H1 (cell line): ENCODE data around the gene CYREN. TPM values are rescaled to one million over a fixed set of nuclear protein-coding genes. Genes with fewer than 3 reads are reported as not detected.

Experiments used
- CTCF ChIA-PET: fragments of 300-600 bp; sonication (Branson Sonifier 250); formaldehyde crosslinking; loops from one replicate; lab custom pipeline; 2021; ENCODE audit not compliant: partially characterized antibody; lab: Charles Lee
- POLR2A ChIA-PET: fragments of 300-600 bp; sonication (Branson Sonifier 250); formaldehyde crosslinking; loops from one replicate; lab custom pipeline; 2021; ENCODE audit warnings: inconsistent platforms; ENCODE audit not compliant: partially characterized antibody; lab: Charles Lee
- DNase-seq, 2 experiments: peaks; one replicate each; pipeline versions ENCODE4 v3.0.0 to v3.0.0-alpha.2; 2010 to 2022; ENCODE audit warnings: low spot score in 2 of 2, low read depth in 1 of 2, mixed read lengths in 1 of 2
- FAIRE-seq: peaks from 2 replicates; lab custom pipeline; 2011; peaks lifted over from hg19 to GRCh38; lab: Jason Lieb, UNC
- H2AFZ ChIP-seq: 2 replicates; pipeline ENCODE4 v1.8.1; 2012; ENCODE audit warnings: low read length, inconsistent platforms
- H2AK5ac ChIP-seq: 2 replicates; pipeline ENCODE4 v1.6.1; 2013; ENCODE audit warnings: low read depth, low read length
- H2BK120ac ChIP-seq: replicated peaks from 2 replicates; pipeline ENCODE3; 2013; ENCODE audit warnings: low read depth, low read length, inconsistent platforms
- H2BK12ac ChIP-seq: 2 replicates; pipeline ENCODE4 v1.6.1; 2013; ENCODE audit warnings: low read depth, low read length
- H2BK15ac ChIP-seq: 2 replicates; pipeline ENCODE4 v1.6.1; 2013; ENCODE audit warnings: low read length
- H2BK20ac ChIP-seq: 2 replicates; pipeline ENCODE4 v1.6.1; 2013; ENCODE audit warnings: low read length
- H2BK5ac ChIP-seq: 2 replicates; pipeline ENCODE4 v1.6.1; 2013; ENCODE audit warnings: low read depth, low read length
- H3K14ac ChIP-seq: 2 replicates; pipeline ENCODE4 v1.6.1; 2013; ENCODE audit warnings: inconsistent platforms; ENCODE audit not compliant: insufficient read length
- H3K18ac ChIP-seq: 2 replicates; pipeline ENCODE4 v1.6.1; 2013; ENCODE audit warnings: low read length; ENCODE audit errors: extremely low read depth
- H3K23ac ChIP-seq: 2 replicates; pipeline ENCODE4 v1.6.1; 2013; ENCODE audit warnings: inconsistent platforms; ENCODE audit not compliant: insufficient read length
- H3K23me2 ChIP-seq: 2 replicates; pipeline ENCODE4 v1.6.1; 2013; ENCODE audit warnings: low read depth, low read length
- H3K27ac ChIP-seq: 2 replicates; pipeline ENCODE4 v1.6.1; 2011; ENCODE audit warnings: low read depth, low read length, inconsistent platforms
- H3K27me3 ChIP-seq, 4 experiments: replicated peaks in 1 of 4; 1 replicate in 1 of 4; 2 replicates in 3 of 4; pipeline versions ENCODE4 v1.6.1 to v1.8.1; 2011 to 2013; ENCODE audit warnings: low read length in 3 of 4, mild to moderate bottlenecking in 3 of 4, inconsistent platforms in 2 of 4, mixed read lengths in 2 of 4, moderate library complexity in 1 of 4; ENCODE audit not compliant: control insufficient read depth in 3 of 4, insufficient read depth in 3 of 4; ENCODE audit errors: extremely low read depth in 1 of 4
- H3K36me3 ChIP-seq, 4 experiments: 2 replicates each; pipeline versions ENCODE4 v1.6.1 to v1.8.1; 2011 to 2013; ENCODE audit warnings: mild to moderate bottlenecking in 4 of 4, low read length in 3 of 4, moderate library complexity in 2 of 4, control low read depth in 1 of 4, inconsistent platforms in 1 of 4; ENCODE audit not compliant: insufficient read depth in 4 of 4, control insufficient read depth in 2 of 4
- H3K4ac ChIP-seq: replicated peaks from 2 replicates; pipeline ENCODE3; 2013; ENCODE audit warnings: low read length, low read depth, mixed read lengths, inconsistent platforms; ENCODE audit not compliant: insufficient read length
- H3K4me1 ChIP-seq, 4 experiments: replicated peaks in 1 of 4; 1 replicate in 1 of 4; 2 replicates in 3 of 4; pipeline versions ENCODE4 v1.6.1 to v1.8.1; 2011 to 2013; ENCODE audit warnings: low read length in 3 of 4, inconsistent platforms in 2 of 4, mixed read lengths in 1 of 4; ENCODE audit not compliant: insufficient read depth in 4 of 4, control insufficient read depth in 3 of 4
- H3K4me2 ChIP-seq, 2 experiments: 2 replicates each; pipeline versions ENCODE4 v1.6.1 to v1.8.1; 2011 to 2013; ENCODE audit warnings: low read depth in 2 of 2, low read length in 2 of 2, control low read depth in 1 of 2, inconsistent platforms in 1 of 2, mild to moderate bottlenecking in 1 of 2; ENCODE audit not compliant: insufficient read depth in 1 of 2
- H3K4me3 ChIP-seq, 4 experiments: fragments of 200-600, 300-600 bp in 1 of 4; sonication (generic), shearing (Covaris generic), sonication (Bioruptor Twin) in 1 of 4; 2 replicates each; pipeline versions ENCODE4 v1.5.1 to v1.8.1; 2011 to 2016; ENCODE audit warnings: low read length in 4 of 4, low read depth in 3 of 4, control low read depth in 2 of 4, inconsistent platforms in 2 of 4, mild to moderate bottlenecking in 2 of 4, mixed read lengths in 1 of 4, moderate library complexity in 1 of 4; ENCODE audit not compliant: insufficient read depth in 2 of 4; ENCODE audit errors: extremely low read depth in 1 of 4
- H3K56ac ChIP-seq: replicated peaks from 2 replicates; pipeline ENCODE3; 2013; ENCODE audit warnings: low read depth, mild to moderate bottlenecking, mixed read lengths, low read length, inconsistent platforms; ENCODE audit not compliant: insufficient read length
- H3K79me1 ChIP-seq: 2 replicates; pipeline ENCODE4 v1.6.1; 2013; ENCODE audit warnings: low read depth, low read length, control low read depth
- H3K79me2 ChIP-seq, 2 experiments: 2 replicates each; pipeline versions ENCODE4 v1.6.1 to v1.8.1; 2012 to 2013; ENCODE audit warnings: low read length in 2 of 2, mild to moderate bottlenecking in 2 of 2, inconsistent platforms in 1 of 2; ENCODE audit not compliant: insufficient read depth in 2 of 2, control insufficient read depth in 1 of 2
- H3K9ac ChIP-seq, 4 experiments: replicated peaks in 1 of 4; 1 replicate in 1 of 4; 2 replicates in 3 of 4; pipeline versions ENCODE4 v1.6.1 to v1.8.1; 2011 to 2013; ENCODE audit warnings: low read depth in 3 of 4, low read length in 3 of 4, control low read depth in 2 of 4, mild to moderate bottlenecking in 2 of 4, moderate library complexity in 2 of 4, inconsistent platforms in 1 of 4; ENCODE audit errors: extremely low read depth in 1 of 4
- H3K9me3 ChIP-seq, 2 experiments: 2 replicates each; pipeline versions ENCODE4 v1.6.1 to v1.8.1; 2012 to 2013; ENCODE audit warnings: mild to moderate bottlenecking in 2 of 2, moderate library complexity in 2 of 2, control low read depth in 1 of 2, inconsistent platforms in 1 of 2, low read depth in 1 of 2, low read length in 1 of 2, mixed read lengths in 1 of 2; ENCODE audit not compliant: insufficient read depth in 2 of 2
- H4K20me1 ChIP-seq, 2 experiments: replicated peaks in 1 of 2; 2 replicates each; pipeline versions ENCODE3 to v1.8.1; 2011 to 2013; ENCODE audit warnings: inconsistent platforms in 2 of 2, low read length in 2 of 2, mild to moderate bottlenecking in 1 of 2; ENCODE audit not compliant: insufficient read depth in 2 of 2, control insufficient read depth in 1 of 2
- H4K5ac ChIP-seq: 2 replicates; pipeline ENCODE4 v1.6.1; 2013; ENCODE audit warnings: low read length, low read depth, mixed read lengths, inconsistent platforms; ENCODE audit not compliant: insufficient read length
- H4K8ac ChIP-seq: 2 replicates; pipeline ENCODE4 v1.8.0; 2013; ENCODE audit warnings: mild to moderate bottlenecking, moderate library complexity, low read length, inconsistent platforms; ENCODE audit not compliant: insufficient read depth; ENCODE audit errors: extremely low read depth
- H4K91ac ChIP-seq: replicated peaks from 2 replicates; pipeline ENCODE3; 2013; ENCODE audit warnings: low read length, mixed read lengths, inconsistent platforms; ENCODE audit not compliant: insufficient read length
- ATF2 ChIP-seq: IDR thresholded peaks from 2 replicates; pipeline ENCODE4 v1.6.1; 2012; ENCODE audit warnings: low read length, inconsistent platforms
- ATF3 ChIP-seq: IDR thresholded peaks from 2 replicates; pipeline ENCODE4 v1.6.1; 2011; ENCODE audit warnings: low read depth, mild to moderate bottlenecking, low read length; ENCODE audit not compliant: insufficient read depth
- KDM1A ChIP-seq: fragments of 200-600, 300-600 bp; sonication (generic); IDR thresholded peaks from 2 replicates; pipeline ENCODE4 v1.7.1; 2016; ENCODE audit warnings: mild to moderate bottlenecking, low read length, borderline replicate concordance
- KDM5A ChIP-seq: fragments of 200-600 bp; IDR thresholded peaks from 2 replicates; pipeline ENCODE4 v1.7.1; 2012; ENCODE audit warnings: mild to moderate bottlenecking, low read length, inconsistent platforms, mixed read lengths
- PHF8 ChIP-seq: fragments of 200-600 bp; sonication (generic); conservative IDR thresholded peaks from 2 replicates; pipeline ENCODE4 v1.7.1; 2012; ENCODE audit warnings: low read depth, mild to moderate bottlenecking, inconsistent platforms, low read length, moderate library complexity
- POLR2A ChIP-seq, 2 experiments: IDR thresholded peaks; 1 replicate in 1 of 2; 2 replicates in 1 of 2; pipeline ENCODE4 v1.6.1; 2011; ENCODE audit warnings: low read depth in 2 of 2, low read length in 2 of 2, mild to moderate bottlenecking in 2 of 2; ENCODE audit errors: control extremely low read depth in 1 of 2
- SIX5 ChIP-seq: IDR thresholded peaks from 2 replicates; pipeline ENCODE4 v1.6.1; 2011; ENCODE audit warnings: mild to moderate bottlenecking, low read depth, low read length
- TAF7 ChIP-seq: optimal IDR thresholded peaks from 2 replicates; pipeline ENCODE3; 2011; ENCODE audit warnings: low read depth, mild to moderate bottlenecking, inconsistent platforms, low read length, moderate library complexity, borderline replicate concordance
- TBP ChIP-seq: IDR thresholded peaks from 2 replicates; pipeline ENCODE4 v1.6.1; 2011; ENCODE audit warnings: low read depth, low read length, improper control_type of control experiment
- YY1 ChIP-seq: IDR thresholded peaks from 2 replicates; pipeline ENCODE4 v1.6.1; 2011; ENCODE audit warnings: low read depth, mild to moderate bottlenecking, low read length
- whole genome bisulfite sequencing, 2 experiments: shearing (Covaris generic) in 1 of 2; methylation state at CpG; one replicate each; pipeline versions ENCODE4 v1.1.6 to v1.1.7; 2013 to 2015; ENCODE audit warnings: low lambda C conversion rate in 2 of 2, mixed read lengths in 2 of 2, inconsistent platforms in 1 of 2, low coverage in 1 of 2, missing lambda C conversion rate in 1 of 2; ENCODE audit not compliant: insufficient replicate concordance in 2 of 2, insufficient coverage in 1 of 2, insufficient read length in 1 of 2; ENCODE audit errors: extremely low coverage in 1 of 2, missing lambda C conversion rate in 1 of 2; 5-methylcytosine and 5-hydroxymethylcytosine counted together
- polyA plus RNA-seq, 7 experiments: library from polyadenylated mRNA; depleted of rRNA in 3 of 7; stranded (reverse) in 5 of 7; unstranded in 2 of 7; fragments of >200 nt in 5 of 7; fragments of 200-250 nt in 2 of 7; gene quantifications; 1 replicate in 5 of 7; 2 replicates in 1 of 7; 4 replicates in 1 of 7; pipeline versions ENCODE4 v1.2.1 to v1.2.3, GENCODE V29; 2011 to 2013; ENCODE audit warnings: missing spikeins in 2 of 7, mixed read lengths in 2 of 7
- total RNA-seq: library from RNA; stranded (reverse); fragmentation: NEBNext Ultra II Directional; extraction: Animal tissue kit (Norgen Biotek cat#: 25700); gene quantifications from 2 replicates; pipeline ENCODE4 v1.2.1, GENCODE V29; 2021

CYREN gene
- total and polyA plus RNA-seq, 2 of the 8 experiments (the other 6 are each of a cell fraction or from before 2014, with no cell fraction given), result 25.1 to 46.2 TPM

GRCh38 chr7:135159359-135160085 lies 11.0 kb downstream of the CYREN start:
- no peak overlapping the region for H3K18ac ChIP-seq
- no peak overlapping the region for H2BK12ac ChIP-seq
- H3K79me1 ChIP-seq, result no peaks in the 10 kb centered on the region; the same call in 1 of the 2 replicates
- no peak overlapping the region for H3K23ac ChIP-seq
- no peaks in the 10 kb centered on the region for H4K20me1 ChIP-seq
- H3K27ac ChIP-seq, result no peak overlapping the region
- peaks cover 22 to 25% of the 10 kb centered on the region in 2 experiments for H3K9me3 ChIP-seq
- no peak overlapping the region for H3K9ac ChIP-seq
- ChIA-PET CTCF (interaction anchor here (0.9 to 3.5 kb wide), 2 partner anchors 9 to 13 kb away, joined by 3 to 12 read pairs; no protein-coding TSS in a partner anchor), POLR2A (interaction anchor here (0.9 to 5.7 kb wide), 4 partner anchors 10 to 173 kb away, joined by 3 to 32 read pairs (median 5); partner anchors contain the start of genes AGBL3, CYREN and TMEM140)
- H4K8ac ChIP-seq, result no peak overlapping the region
- H3K56ac ChIP-seq, result no peak overlapping the region
- no peak for DNase-seq
- H3K14ac ChIP-seq, result no peak overlapping the region
- no peak overlapping the region for H2AK5ac ChIP-seq
- H3K4me2 ChIP-seq, result no peak overlapping the region
- FAIRE-seq, result no peak
- H3K4me3 ChIP-seq, result no peak overlapping the region
- no peak overlapping the region for H3K4ac ChIP-seq
- peaks cover 0 to 11% (median 5%) of the 10 kb centered on the region in 4 experiments; a peak in 4 of 8 replicates for H3K36me3 ChIP-seq
- H3K23me2 ChIP-seq, result no peaks in the 10 kb centered on the region
- no peak overlapping the region for H2BK5ac ChIP-seq
- H2BK15ac ChIP-seq, result no peak overlapping the region
- H3K27me3 ChIP-seq, result no peaks in the 10 kb centered on the region
- no peak overlapping the region for H2BK20ac ChIP-seq
- no peaks in the 10 kb centered on the region for H3K79me2 ChIP-seq
- no peak overlapping the region for H4K91ac ChIP-seq
- 0 out of 7 replicates have a peak, but pooled peaks cover 0 to 2% (median 0%) of the 10 kb centered on the region in 4 experiments for H3K4me1 ChIP-seq
- whole genome bisulfite sequencing, 2 experiments, result 87% methylated on average over 2 of the region's 2 CpGs; no CpG with 5 or more reads in 1 of the 2 experiments
- H2BK120ac ChIP-seq, result no peak overlapping the region
- no peak overlapping the region for H4K5ac ChIP-seq
- H2AFZ ChIP-seq, result no peak overlapping the region
- TF ChIP-seq YY1 (no peak), SIX5 (no peak), ATF3 (no peak), TAF7 (no peak), POLR2A (IDR thresholded peaks at IDR 0.05; ENCODE audit: control extremely low read depth in 1 of 2, low read depth in 2 of 2, low read length in 2 of 2) (no peak), ATF2 (no peak), TBP (no peak), PHF8 (no peak), KDM5A (no peak), KDM1A (no peak)
